Thyroid gland (tissue), 4 donors: ENCODE measurements around the gene BHLHE41. TPM values are rescaled to one million over a fixed set of nuclear protein-coding genes. Genes with fewer than 3 reads are reported as not detected.

Experiments used
- total RNA-seq, 4 donors: library from RNA; depleted of rRNA; stranded (reverse); fragments of >200 nt; gene quantifications; one replicate each; pipeline ENCODE4 v1.2.3, GENCODE V29; 2016

Gene BHLHE41
- total RNA-seq, 4 donors from 2014 or later, result 32.6 to 67.4 (median 34.3) TPM

Other genes starting within 250 kb of the BHLHE41 start
- gene RASSF8, start 166.4 kb downstream of the BHLHE41 start, total RNA-seq, result 10 to 100 TPM; 20.1 to 69.1 (median 33.5) TPM
- 10 to 100 TPM; 20.1 to 25.0 (median 22.2) TPM for gene SSPN, start 70.5 kb upstream of the BHLHE41 start, total RNA-seq